ENCODE results near the gene ADAMTS4. TPM values are rescaled to one million over a fixed set of nuclear protein-coding genes. Genes with fewer than 3 reads are reported as not detected.
A peak's percentile ranks its signal among the peaks of the same experiment; 100 is the strongest.

Gene ADAMTS4
- total RNA-seq, 1 donor from 2014 or later, result 6.8 TPM

DNA sequence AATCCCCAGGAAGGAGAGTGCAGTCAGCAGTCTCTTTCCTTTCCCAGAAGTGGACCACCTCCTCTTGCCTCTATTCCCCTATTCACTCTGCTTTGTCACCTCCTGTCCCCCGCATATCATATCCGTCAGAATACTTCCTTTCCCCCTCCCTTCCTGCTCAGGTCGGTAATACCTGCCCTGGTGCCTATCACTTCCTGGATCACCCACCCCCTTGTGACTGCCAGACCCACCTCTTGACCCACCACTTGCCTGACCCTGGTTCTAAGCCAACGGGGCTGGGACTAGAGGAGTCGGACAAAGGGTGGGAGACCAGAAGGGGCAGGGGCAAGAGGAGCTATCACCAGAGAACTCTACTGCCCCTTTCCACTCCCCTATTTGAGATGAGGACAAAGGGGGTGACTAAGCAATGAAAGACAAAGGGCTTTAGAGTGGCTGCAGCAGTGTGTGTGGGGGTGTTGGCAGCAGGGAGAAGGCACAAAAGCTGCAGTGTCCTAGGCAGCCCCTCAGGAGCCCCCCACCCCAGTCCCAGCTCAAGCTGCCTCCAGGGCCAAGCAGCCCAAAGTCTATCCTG, 1.7 kb upstream of the ADAMTS4 start:
- TF ChIP-seq, protein P1, sequence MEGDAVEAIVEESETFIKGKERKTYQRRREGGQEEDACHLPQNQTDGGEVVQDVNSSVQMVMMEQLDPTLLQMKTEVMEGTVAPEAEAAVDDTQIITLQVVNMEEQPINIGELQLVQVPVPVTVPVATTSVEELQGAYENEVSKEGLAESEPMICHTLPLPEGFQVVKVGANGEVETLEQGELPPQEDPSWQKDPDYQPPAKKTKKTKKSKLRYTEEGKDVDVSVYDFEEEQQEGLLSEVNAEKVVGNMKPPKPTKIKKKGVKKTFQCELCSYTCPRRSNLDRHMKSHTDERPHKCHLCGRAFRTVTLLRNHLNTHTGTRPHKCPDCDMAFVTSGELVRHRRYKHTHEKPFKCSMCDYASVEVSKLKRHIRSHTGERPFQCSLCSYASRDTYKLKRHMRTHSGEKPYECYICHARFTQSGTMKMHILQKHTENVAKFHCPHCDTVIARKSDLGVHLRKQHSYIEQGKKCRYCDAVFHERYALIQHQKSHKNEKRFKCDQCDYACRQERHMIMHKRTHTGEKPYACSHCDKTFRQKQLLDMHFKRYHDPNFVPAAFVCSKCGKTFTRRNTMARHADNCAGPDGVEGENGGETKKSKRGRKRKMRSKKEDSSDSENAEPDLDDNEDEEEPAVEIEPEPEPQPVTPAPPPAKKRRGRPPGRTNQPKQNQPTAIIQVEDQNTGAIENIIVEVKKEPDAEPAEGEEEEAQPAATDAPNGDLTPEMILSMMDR (IDR thresholded peaks at IDR 0.05; ENCODE audit: unreplicated experiment), result no peak
- H3K9me3 Mint-ChIP-seq, result no peaks in the 10 kb centered on the region
- H3K4me3 Mint-ChIP-seq, result no peak overlapping the region
- DNase-seq (ENCODE audit: low spot score in 2 of 2, unreplicated experiment in 2 of 2), result no peak
- no peaks in the 10 kb centered on the region for H3K27me3 Mint-ChIP-seq (ENCODE audit: low read depth)
- peaks cover 61% of the 10 kb centered on the region for H3K4me1 Mint-ChIP-seq
- peak overlapping the region; percentile 97 for H3K27ac Mint-ChIP-seq
- H3K36me3 Mint-ChIP-seq, result peaks cover 12% of the 10 kb centered on the region

DNA sequence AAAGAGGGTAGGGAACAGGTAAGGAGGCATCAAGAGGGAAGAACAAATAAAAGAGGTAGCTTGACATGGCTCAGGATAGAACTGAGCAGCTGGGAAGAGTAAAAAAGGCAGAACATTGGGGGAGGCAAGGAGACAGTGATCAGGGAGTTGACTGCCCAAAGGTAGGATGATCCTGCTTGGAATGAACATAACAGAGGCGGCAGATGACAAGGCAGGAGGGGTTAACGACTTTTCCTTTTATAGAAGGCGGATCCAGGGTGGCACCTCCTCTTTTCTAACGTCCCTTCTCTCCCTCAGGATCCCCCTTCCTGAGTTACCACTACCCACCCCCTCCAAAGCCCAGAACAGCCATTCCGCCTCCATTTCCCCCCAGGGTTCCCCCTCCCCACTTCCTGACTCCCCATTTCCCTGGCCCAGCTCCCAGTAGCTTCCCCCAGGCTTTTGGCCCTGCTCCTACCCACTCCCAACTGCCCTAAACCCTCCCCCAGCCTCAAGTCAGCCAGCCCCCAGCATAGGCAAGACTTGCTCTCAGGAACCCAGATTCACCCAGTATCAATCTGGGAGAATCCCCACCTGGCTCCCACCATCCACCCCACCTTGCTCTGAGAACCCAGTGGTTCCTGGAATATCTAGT, 769 bp upstream of the ADAMTS4 start:
- TF ChIP-seq, protein P1 (IDR thresholded peaks at IDR 0.05; ENCODE audit: unreplicated experiment), result no peak
- Mint-ChIP-seq H3K4me1 (peaks cover 58% of the 10 kb centered on the region), H3K27ac (peak overlapping the region; percentile 82), H3K4me3 (peak overlapping the region; percentile 62), H3K27me3 (ENCODE audit: low read depth) (no peaks in the 10 kb centered on the region), H3K36me3 (peaks cover 9% of the 10 kb centered on the region), H3K9me3 (no peaks in the 10 kb centered on the region)
- no peak for DNase-seq (ENCODE audit: low spot score in 2 of 2, unreplicated experiment in 2 of 2)

DNA sequence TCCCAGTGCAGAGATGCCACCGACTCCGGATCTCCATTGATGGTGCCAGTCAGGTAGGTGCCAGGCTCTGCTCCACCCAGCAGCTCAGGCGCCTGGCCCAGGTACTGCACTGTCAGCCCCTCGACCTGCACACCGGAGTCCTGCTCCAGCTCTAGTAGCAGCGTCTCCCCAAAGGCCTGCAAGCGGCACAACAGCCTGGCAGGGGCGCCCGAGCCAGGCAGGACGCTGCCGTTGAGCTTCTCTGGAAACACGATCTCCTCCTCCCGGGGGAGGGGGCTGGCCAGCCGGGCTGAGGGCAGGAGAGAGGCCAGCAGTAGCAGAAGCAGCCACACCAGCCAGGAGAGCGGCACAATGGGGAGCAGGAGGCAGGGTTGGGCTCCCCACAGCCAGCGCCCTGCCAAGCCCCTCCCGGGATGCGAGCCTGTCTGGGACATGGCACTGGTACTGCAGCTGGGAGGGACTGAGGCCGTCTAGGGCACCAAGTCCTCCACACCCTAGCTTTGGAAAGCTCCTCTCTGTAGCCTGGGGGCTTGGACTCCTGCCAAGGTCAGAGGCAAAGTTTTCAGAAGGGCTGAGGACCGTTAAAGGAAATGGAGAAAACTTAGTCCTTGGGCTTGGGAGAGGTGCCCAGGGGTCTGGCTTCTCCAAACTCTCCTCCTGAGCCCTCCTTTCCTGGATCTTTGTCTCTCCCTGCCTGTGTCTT, 509 bp downstream of the ADAMTS4 start:
- no peaks in the 10 kb centered on the region for H3K27me3 Mint-ChIP-seq (ENCODE audit: low read depth)
- peaks cover 53% of the 10 kb centered on the region for H3K4me1 Mint-ChIP-seq
- peak overlapping the region; percentile 82 for H3K27ac Mint-ChIP-seq
- TF ChIP-seq, protein P1 (IDR thresholded peaks at IDR 0.05; ENCODE audit: unreplicated experiment), result no peak
- H3K4me3 Mint-ChIP-seq, result peak overlapping the region; percentile 62
- no peaks in the 10 kb centered on the region for H3K9me3 Mint-ChIP-seq
- peak in 1 of 2 experiments; percentile 49 for DNase-seq (ENCODE audit: low spot score in 2 of 2, unreplicated experiment in 2 of 2)
- H3K36me3 Mint-ChIP-seq, result no peaks in the 10 kb centered on the region

DNA sequence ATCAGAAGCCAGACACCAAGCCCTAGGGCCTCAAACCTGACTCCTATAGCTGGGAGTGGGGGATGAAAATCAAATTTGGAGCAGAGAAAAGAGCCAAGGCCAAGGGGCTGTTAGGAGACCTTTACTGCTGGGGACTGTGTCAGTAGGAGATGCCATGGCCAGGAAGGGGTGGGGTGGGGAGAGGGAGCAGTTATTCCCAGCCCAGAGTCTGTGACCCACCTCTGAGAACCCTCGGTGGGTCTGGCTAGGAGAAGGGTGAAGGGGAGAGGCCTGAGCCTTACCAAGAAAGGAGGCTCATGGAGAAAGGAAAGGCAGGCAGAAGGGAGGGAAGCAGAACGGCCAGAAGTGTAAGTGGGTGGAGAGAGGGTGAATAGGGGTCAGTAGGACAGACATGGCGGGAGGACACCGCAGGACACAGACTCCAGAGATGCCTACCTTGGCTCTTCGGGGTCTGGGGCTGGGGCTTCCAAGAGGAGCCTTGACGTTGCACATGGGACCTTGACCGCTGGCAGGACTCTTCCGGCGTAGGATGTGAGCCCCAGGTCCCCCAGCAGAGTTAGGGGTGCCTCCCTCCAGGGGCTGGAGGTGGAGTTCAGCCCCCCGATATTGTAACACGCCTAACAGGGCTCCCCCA, 1.2 kb downstream of the ADAMTS4 start:
- Mint-ChIP-seq H3K27ac (peak overlapping the region; percentile 92), H3K4me1 (peaks cover 52% of the 10 kb centered on the region), H3K36me3 (no peaks in the 10 kb centered on the region), H3K27me3 (ENCODE audit: low read depth) (no peaks in the 10 kb centered on the region), H3K9me3 (no peaks in the 10 kb centered on the region), H3K4me3 (peak overlapping the region; percentile 62)
- no peak for DNase-seq (ENCODE audit: low spot score in 2 of 2, unreplicated experiment in 2 of 2)
- TF ChIP-seq, protein P1 (IDR thresholded peaks at IDR 0.05; ENCODE audit: unreplicated experiment), result no peak

DNA sequence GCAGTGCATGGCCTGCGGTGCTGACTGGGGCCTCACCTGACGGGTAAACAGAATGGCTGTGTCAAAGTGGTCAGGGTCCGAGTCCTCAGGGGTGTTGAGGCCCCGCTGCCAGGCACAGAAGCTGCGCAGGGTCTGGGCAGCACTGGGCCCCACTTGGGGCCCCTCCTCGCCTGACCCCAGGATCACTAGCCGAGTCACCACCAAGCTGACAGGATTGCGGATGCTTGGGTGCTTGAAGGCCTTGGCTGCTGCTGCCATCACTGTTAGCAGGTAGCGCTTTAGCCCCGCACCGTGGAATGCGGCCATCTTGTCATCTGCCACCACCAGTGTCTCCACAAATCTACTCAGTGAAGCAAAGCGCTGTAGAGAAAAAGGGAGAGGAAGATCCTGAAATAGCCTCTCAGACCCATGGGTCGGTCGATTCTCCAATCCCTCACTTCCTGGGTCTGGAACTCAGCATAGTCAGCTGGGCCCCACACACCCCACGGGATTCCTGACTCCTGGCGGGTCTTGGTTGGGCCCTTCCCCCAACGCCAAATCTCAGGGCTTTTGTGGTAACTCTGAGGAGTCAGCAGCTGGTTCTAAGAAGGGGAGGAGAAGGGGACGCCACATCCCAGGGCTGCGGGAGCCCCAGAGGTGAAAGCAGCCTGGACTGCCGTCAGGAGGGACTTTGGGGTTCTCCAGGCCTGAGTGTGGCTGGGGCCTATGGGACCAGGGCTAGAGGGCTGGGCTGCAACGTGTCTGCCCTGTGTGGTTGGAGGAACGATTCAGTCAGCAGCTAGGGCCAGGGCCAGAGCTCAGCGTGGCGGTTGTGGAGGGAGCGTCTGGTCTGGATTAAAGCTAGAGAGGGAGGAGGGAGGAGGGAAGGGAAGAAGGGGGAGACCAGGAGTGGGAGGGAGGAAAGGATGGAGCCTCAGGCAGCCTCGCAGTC, 2.1 kb downstream of the ADAMTS4 start:
- peaks cover 51% of the 10 kb centered on the region for H3K4me1 Mint-ChIP-seq
- TF ChIP-seq, protein P1 (IDR thresholded peaks at IDR 0.05; ENCODE audit: unreplicated experiment), result no peak
- peak overlapping the region; percentile 92 for H3K27ac Mint-ChIP-seq
- DNase-seq (ENCODE audit: low spot score in 2 of 2, unreplicated experiment in 2 of 2), result peak in 1 of 2 experiments; percentile 55
- H3K27me3 Mint-ChIP-seq (ENCODE audit: low read depth), result no peaks in the 10 kb centered on the region
- H3K9me3 Mint-ChIP-seq, result no peaks in the 10 kb centered on the region
- H3K4me3 Mint-ChIP-seq, result peak overlapping the region; percentile 62
- H3K36me3 Mint-ChIP-seq, result no peaks in the 10 kb centered on the region
